Neutrophil (primary cell): ENCODE measurements around the gene TAF1B.

Experiments
- H3K27ac ChIP-seq: fragments of 200-600 bp; sonication (generic); 2 replicates; pipeline ENCODE4 v1.5.1; 2016; ENCODE audit warnings: mild to moderate bottlenecking, moderate library complexity
- H3K27me3 ChIP-seq: fragments of 200-600 bp; sonication (generic); 2 replicates; pipeline ENCODE4 v1.6.0; 2016; ENCODE audit warnings: mild to moderate bottlenecking
- H3K36me3 ChIP-seq: fragments of 200-600 bp; sonication (generic); 2 replicates; pipeline ENCODE4 v1.5.1; 2017
- H3K4me1 ChIP-seq, 2 experiments: fragments of 200-600 bp in 1 of 2; sonication (generic) in 1 of 2; 1 replicate in 1 of 2; 2 replicates in 1 of 2; pipeline versions ENCODE4 v1.5.1 to v1.6.1; 2013 to 2016; ENCODE audit warnings: low read depth in 1 of 2, low read length in 1 of 2, mild to moderate bottlenecking in 1 of 2, moderate library complexity in 1 of 2; ENCODE audit not compliant: control insufficient read depth in 1 of 2, insufficient read depth in 1 of 2
- H3K4me3 ChIP-seq, 2 experiments: fragments of 200-600 bp in 1 of 2; sonication (generic) in 1 of 2; 1 replicate in 1 of 2; 2 replicates in 1 of 2; pipeline ENCODE4 v1.5.1; 2013 to 2016; ENCODE audit warnings: low read depth in 1 of 2, low read length in 1 of 2, mild to moderate bottlenecking in 1 of 2, moderate library complexity in 1 of 2
- H3K9me3 ChIP-seq: fragments of 200-600 bp; sonication (generic); 2 replicates; pipeline ENCODE4 v1.5.1; 2016
- CTCF ChIP-seq: fragments of 200-600 bp; sonication (generic); IDR thresholded peaks from 2 replicates; pipeline ENCODE4 v1.5.1; 2016; ENCODE audit warnings: antibody characterized with exemption

TAF1B gene

GRCh38 chr2:9867881-9868280 is 24.6 kb downstream of the TAF1B start:
- no peaks in the 10 kb centered on the region for H3K4me1 ChIP-seq
- no peak for TF ChIP-seq CTCF
- H3K27ac ChIP-seq, result no peak overlapping the region
- no peaks in the 10 kb centered on the region for H3K27me3 ChIP-seq
- no peaks in the 10 kb centered on the region for H3K9me3 ChIP-seq
- no peaks in the 10 kb centered on the region for H3K36me3 ChIP-seq
- no peak overlapping the region for H3K4me3 ChIP-seq

GRCh38 chr2:9873337-9873736 is 30.1 kb downstream of the TAF1B start:
- H3K4me1 ChIP-seq, result no peaks in the 10 kb centered on the region
- H3K9me3 ChIP-seq, result no peaks in the 10 kb centered on the region
- TF ChIP-seq CTCF, result no peak
- H3K36me3 ChIP-seq, result peaks cover 11% of the 10 kb centered on the region
- no peak overlapping the region for H3K27ac ChIP-seq
- H3K4me3 ChIP-seq, result no peak overlapping the region
- no peaks in the 10 kb centered on the region for H3K27me3 ChIP-seq

- H3K27me3 ChIP-seq, result no peaks in the 10 kb centered on the region
- peaks cover 11% of the 10 kb centered on the region for H3K36me3 ChIP-seq
- H3K4me1 ChIP-seq, result no peaks in the 10 kb centered on the region
- H3K27ac ChIP-seq, result no peak overlapping the region
- no peak overlapping the region for H3K4me3 ChIP-seq
- H3K9me3 ChIP-seq, result no peaks in the 10 kb centered on the region
- no peak for TF ChIP-seq CTCF
Observed at GRCh38 chr2:9877026-9877425, 33.8 kb downstream of the TAF1B start.

- Histone ChIP-seq H3K27me3 (no peaks in the 10 kb centered on the region), H3K4me1 (no peaks in the 10 kb centered on the region), H3K27ac (no peak overlapping the region), H3K9me3 (no peaks in the 10 kb centered on the region), H3K36me3 (peaks cover 11% of the 10 kb centered on the region), H3K4me3 (no peak overlapping the region)
- TF ChIP-seq CTCF, result no peak
Observed at GRCh38 chr2:9877726-9878125, 34.5 kb downstream of the TAF1B start.

- Histone ChIP-seq H3K4me1 (no peaks in the 10 kb centered on the region), H3K36me3 (peaks cover 11% of the 10 kb centered on the region), H3K9me3 (no peaks in the 10 kb centered on the region), H3K27me3 (no peaks in the 10 kb centered on the region), H3K27ac (no peak overlapping the region), H3K4me3 (no peak overlapping the region)
- TF ChIP-seq CTCF, result no peak
Observed at GRCh38 chr2:9879455-9880194, 36.4 kb downstream of the TAF1B start.
